Measurements from ENCODE around the gene CREB3L2.
A peak's percentile ranks its signal among the peaks of the same experiment; 100 is the strongest.

The CREB3L2 gene

DNA sequence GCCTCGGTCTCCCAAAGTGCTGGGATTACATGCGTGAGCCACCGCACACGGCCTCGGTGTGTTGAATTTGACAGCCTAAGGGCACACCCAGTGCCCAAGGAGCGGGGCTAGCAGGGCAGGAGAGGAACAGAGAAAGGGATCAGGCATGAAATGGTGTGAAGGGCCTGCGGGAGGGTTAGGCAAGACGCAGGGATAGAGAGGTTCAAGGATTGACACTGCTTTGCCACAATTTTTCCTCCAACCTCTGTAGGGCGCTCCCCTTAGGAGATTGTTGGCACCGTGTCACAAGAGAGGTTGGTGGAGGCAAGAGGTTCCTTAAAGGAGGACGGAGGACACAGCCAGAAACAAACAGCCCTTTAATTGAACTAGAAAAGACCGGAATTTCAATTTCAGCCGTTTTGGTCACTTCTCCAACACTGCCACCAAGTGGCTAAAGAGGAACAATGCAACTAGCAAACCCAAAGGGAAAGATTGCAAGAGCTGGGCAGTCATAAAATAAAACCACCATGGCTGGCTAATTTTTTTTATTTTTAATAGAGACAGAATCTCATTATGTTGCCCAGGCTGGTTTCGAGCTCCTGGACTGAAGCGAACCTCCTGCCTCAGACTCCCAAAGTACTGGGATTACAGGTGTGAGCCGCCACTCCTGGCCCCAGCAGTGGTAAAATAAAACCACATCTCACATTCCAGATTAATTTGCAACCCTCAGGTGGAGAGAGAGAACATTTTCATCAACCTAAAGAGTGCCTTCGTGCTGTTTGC, 6.9 kb upstream of the CREB3L2 start:
- DNase-seq: peak; percentile 8

GRCh38 chr7:138008019-138008587, 6.2 kb upstream of the CREB3L2 start:
- no peak for DNase-seq

- no peak for DNase-seq
These were observed 4.2 kb upstream of the CREB3L2 start for GRCh38 chr7:138006106-138006505.

DNA sequence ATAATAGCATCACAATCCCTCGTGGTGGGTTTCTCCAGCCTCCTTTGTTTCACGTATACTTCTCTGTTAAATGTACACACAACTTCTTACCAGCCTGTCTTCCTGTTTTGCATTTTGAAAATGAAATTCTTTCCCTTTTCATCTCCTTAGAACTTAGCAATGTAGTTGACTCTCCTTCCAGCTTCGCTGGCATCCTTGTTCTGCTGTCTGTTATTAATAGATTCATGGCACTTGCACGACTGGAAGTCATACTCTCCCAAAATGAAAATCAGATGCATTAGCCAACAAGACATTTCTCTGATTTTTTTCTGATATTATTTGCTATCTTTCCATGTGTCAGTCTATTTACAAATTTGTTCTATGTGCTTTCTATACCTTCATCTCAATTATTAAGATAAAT, 3.0 kb upstream of the CREB3L2 start:
- no peak for DNase-seq

GRCh38 chr7:138004046-138004445, 2.2 kb upstream of the CREB3L2 start:
- no peak for DNase-seq

GRCh38 chr7:138002828-138003189, 923 bp upstream of the CREB3L2 start:
- no peak for DNase-seq

DNA sequence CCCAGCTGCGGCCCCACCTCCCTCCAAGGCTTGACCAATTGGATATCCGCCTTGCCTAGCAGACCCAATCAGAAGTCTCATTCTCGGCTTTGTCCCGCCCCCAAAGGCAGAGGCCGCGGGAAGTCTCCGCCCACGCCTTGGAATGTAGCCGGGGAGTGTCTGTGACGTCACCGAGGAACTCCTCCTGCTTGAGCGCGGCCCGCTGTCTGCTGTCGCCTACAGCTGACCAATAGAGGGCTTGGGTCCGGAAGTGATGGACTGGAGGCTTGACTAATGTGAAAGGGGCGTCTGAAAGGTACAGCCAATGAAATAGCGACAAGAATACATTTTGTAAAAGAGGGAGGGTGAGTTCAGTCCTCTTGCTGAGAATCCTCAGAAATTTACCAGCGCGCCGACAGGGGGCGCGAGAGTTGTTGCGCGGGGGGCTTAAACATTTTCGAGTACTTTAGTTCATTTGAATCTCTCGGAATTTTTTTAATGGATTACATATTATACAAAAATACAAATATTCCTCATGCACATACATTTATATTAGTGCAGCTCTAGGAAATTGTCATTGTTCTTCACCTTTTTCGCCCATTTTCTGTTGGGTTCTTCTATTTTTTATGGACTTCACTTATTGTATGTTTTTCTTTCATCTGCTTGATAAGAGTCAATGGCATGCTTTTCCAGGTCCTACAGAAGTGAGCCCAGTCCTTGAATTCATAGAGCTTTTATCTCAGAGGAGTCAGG, 376 bp upstream of the CREB3L2 start:
- DNase-seq: peak; percentile 99

GRCh38 chr7:138000081-138000701, 1.7 kb downstream of the CREB3L2 start:
- DNase-seq: no peak

- no peak for DNase-seq
These were observed 2.3 kb downstream of the CREB3L2 start for GRCh38 chr7:137999496-138000080.

- DNase-seq: no peak
These were observed 3.6 kb downstream of the CREB3L2 start for GRCh38 chr7:137998250-137998649.

- no peak for DNase-seq
These were observed 5.0 kb downstream of the CREB3L2 start for GRCh38 chr7:137996871-137997270.

- DNase-seq: no peak
These were observed 5.5 kb downstream of the CREB3L2 start for GRCh38 chr7:137996386-137996851.

DNA sequence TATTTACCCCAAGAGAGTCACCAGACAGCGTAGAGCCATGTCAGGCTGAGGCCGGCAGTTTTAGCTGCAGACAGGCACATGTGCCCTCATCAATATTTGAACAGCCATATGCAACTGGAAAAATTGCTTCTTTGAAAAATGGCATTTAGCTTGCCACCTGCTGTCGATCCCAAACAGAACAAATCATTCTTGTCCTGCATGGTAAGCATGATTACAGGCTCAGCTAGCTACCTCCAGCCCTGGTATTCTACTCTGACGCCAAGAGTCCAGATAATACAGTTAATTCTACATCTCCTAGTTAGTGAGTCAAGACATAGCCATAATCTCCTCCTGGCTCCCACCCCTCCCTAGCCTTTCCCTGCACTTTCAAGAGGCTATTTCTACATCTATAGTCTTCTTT, 7.7 kb downstream of the CREB3L2 start:
- no peak for DNase-seq

DNA sequence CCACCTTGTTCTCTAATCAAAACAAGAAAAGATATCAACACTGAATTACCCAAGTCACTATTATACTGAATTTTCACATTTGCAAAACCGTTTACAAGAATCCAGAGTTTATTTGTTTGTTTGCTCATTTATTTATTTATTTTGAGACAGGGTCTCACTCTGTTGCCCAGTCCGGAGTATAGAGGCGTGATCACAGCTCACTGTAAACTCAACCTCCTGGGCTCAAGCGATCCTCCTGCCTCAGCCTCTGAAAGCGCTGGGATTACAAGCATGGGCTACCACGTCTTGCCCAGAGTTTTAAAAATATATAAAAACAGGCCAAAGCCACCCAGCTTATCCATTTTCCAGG, 8.5 kb downstream of the CREB3L2 start:
- no peak for DNase-seq

GRCh38 chr7:137992550-137993394, 9.1 kb downstream of the CREB3L2 start:
- DNase-seq: no peak

- no peak for DNase-seq
These were observed 9.8 kb downstream of the CREB3L2 start for GRCh38 chr7:137992104-137992549.

GRCh38 chr7:137990251-137990941, 11.5 kb downstream of the CREB3L2 start:
- no peak for DNase-seq

DNA sequence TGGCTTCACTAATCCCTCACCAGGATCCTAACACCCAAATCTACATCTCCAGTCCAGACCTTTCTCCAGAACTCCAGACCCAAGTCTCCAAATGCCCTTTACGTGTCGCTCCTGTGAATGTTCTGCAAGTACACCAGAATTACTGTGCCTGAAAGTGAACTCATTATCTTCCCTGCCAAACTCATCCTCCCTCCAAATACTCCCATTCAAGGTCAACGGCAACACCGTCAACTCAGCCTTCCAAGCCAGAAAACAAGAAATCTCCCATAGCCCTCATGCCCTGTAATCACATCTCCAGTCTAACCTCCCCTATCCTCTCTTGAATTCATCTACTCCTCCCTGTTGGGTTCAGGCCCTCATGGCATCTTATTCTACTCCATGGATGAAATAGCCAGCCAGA, 12.3 kb downstream of the CREB3L2 start:
- DNase-seq: no peak

DNA sequence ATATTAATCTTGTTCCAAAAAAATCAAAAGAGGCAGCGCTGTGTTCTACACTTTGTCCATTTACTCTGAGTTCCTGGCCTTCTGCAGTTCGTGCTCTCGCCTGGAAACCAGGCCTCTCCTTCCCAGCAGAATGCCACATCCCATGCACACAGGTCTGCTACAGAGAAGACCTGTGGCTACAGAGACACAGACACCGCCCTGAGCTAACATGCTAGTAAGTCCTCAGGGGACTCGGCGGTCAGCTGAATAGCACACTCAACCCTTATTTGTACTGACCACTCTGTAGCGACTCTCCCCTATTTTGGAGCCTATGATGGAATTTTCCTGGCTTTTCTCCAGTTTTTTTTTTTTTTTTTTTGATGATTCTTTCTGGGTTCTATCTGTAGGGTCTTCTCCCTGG, 12.8 kb downstream of the CREB3L2 start:
- DNase-seq: no peak

GRCh38 chr7:137987968-137988367, 13.9 kb downstream of the CREB3L2 start:
- DNase-seq: no peak

DNA sequence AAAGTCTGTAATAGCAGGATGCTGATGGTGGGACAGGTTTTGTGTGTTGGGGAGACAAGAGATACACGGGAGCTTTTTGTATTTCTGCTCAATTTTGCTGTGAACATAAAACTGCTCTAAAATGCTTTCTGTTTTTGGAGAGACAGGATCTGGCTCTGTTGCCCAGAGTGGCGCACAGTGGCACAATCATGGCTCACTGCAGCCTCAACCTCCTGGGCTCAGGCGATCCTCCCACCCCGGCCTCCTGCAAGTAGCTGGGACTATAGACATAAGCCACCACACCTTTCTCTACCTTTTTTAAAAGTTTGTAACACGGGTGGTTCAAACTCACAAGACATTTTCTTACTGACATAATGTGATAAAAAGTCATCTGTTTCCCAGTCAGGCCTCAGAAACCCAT, 14.3 kb downstream of the CREB3L2 start:
- DNase-seq: no peak

DNA sequence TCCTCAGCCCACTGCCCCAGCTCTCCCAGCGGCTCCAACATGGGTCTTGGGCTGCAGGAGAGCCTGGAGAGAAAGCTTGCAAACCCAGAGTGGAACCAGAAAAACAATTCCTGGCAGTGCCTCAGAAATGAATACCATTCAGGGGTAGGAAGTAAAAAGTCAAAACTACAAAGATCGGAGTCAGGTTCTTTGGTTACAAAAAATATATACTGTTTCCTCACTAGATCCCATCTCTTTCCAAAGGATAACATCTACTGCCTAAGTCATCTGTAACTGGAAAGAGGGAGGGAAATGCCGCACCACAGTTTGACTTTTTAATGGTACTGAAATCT, 14.9 kb downstream of the CREB3L2 start:
- no peak for DNase-seq

All from DMS153 (cell line).